ENCODE measurements around the gene MRE11. TPM values are rescaled to one million over a fixed set of nuclear protein-coding genes. Genes with fewer than 3 reads are reported as not detected.
A peak's percentile ranks its signal among the peaks of the same experiment; 100 is the strongest.

MRE11 gene
- total RNA-seq, 2 experiments from 2014 or later: 40.8 to 41.1 TPM

- Mint-ChIP-seq H3K9me3 (no peaks in the 10 kb centered on the region), H3K4me1 (peaks cover 9% of the 10 kb centered on the region), H3K27ac (no peak overlapping the region), H3K36me3 (peaks cover 33% of the 10 kb centered on the region), H3K27me3 (no peaks in the 10 kb centered on the region), H3K4me3 (no peak overlapping the region)
- ATAC-seq (ENCODE audit: low read depth) (no peak), DNase-seq (no peak)
- POLR2A ChIA-PET: no interaction called here
These were observed 12.3 kb downstream of the MRE11 start for GRCh38 chr11:94481342-94481741.

DNA sequence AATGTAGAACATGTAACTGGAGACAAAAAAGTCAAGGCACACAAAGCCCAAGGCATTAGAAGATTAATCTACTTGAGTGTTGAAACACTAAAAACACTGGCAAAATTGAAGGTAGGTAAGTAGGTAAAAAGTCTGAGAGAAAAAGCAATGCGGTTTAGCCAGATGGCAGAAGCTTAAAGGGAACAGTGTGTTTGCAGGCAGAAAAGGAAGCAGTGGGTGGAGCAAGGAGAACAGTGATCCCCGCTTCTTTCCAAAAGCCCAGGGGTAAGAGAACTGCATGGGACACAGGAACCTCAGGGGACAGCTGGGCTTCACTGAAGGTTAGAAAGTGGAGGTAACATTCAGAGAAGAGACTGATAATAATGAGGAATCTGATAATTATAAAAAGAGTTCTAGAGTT is 16.0 kb downstream of the MRE11 start:
- no peaks in the 10 kb centered on the region for H3K9me3 Mint-ChIP-seq
- peaks cover 36% of the 10 kb centered on the region for H3K36me3 Mint-ChIP-seq
- POLR2A ChIA-PET: no interaction called here

DNA sequence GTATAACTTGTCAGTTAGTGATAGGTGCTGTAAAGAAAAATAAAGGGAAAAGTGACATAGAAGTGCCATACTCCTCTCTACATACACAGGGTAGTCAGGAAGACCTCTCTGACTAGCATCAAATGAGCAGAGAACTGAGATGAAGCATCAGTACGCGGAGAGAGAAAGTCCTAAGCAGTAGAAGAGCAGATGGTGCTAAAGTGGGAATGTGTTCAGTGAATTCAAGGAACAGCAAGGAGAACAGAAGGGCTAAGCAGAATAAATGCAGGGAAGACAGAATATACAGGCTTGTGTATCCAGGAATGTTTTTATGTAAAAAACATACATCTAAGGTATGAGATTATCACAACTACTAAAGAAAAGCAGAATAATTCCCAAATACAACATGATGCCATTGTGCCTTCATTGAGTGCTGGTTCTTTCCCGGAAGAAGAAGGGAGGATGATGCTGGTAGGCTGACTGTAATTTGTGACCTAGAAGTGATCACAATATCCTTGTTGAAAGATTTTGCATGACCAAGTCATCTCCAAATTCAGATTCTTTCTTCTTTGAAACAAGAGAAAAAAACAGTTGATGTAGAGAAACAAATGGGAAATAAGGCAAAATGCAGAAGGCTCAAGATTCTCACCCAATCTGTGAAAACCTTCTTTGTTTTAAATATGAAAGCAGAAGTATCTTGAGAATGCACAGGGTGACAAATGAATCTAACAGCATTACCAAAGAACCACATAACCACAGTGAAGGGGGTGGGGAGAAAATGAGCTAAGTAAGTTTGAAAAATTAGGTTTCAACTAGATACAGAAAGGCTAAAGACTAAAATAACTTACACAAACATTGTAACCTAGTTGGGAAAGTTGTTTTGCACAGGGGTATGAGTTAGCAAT is 20.5 kb downstream of the MRE11 start:
- H3K4me3 Mint-ChIP-seq: peak overlapping the region; percentile 62
- H3K4me1 Mint-ChIP-seq: peaks cover 22% of the 10 kb centered on the region
- POLR2A ChIA-PET: no interaction called here
- H3K27me3 Mint-ChIP-seq: no peaks in the 10 kb centered on the region
- peak overlapping the region; percentile 79 for H3K27ac Mint-ChIP-seq
- ATAC-seq (ENCODE audit: low read depth) (peak; percentile 87), DNase-seq (no peak)
- no peaks in the 10 kb centered on the region for H3K9me3 Mint-ChIP-seq
- H3K36me3 Mint-ChIP-seq: peaks cover 38% of the 10 kb centered on the region

More for the DNA sequence above, 16.0 kb downstream of the MRE11 start:
- ATAC-seq (ENCODE audit: low read depth): no peak
- Mint-ChIP-seq H3K4me1 (peaks cover 22% of the 10 kb centered on the region), H3K4me3 (no peak overlapping the region), H3K27me3 (no peaks in the 10 kb centered on the region), H3K27ac (peak overlapping the region; percentile 23)
- no peak for DNase-seq

- peaks cover 36% of the 10 kb centered on the region for H3K36me3 Mint-ChIP-seq
- POLR2A ChIA-PET: no interaction called here
- DNase-seq: no peak
- no peaks in the 10 kb centered on the region for H3K27me3 Mint-ChIP-seq
- H3K4me1 Mint-ChIP-seq: peaks cover 15% of the 10 kb centered on the region
- no peaks in the 10 kb centered on the region for H3K9me3 Mint-ChIP-seq
- no peak overlapping the region for H3K4me3 Mint-ChIP-seq
- no peak for ATAC-seq (ENCODE audit: low read depth)
- no peak overlapping the region for H3K27ac Mint-ChIP-seq
These were observed 24.2 kb downstream of the MRE11 start for GRCh38 chr11:94469416-94469815.

DNA sequence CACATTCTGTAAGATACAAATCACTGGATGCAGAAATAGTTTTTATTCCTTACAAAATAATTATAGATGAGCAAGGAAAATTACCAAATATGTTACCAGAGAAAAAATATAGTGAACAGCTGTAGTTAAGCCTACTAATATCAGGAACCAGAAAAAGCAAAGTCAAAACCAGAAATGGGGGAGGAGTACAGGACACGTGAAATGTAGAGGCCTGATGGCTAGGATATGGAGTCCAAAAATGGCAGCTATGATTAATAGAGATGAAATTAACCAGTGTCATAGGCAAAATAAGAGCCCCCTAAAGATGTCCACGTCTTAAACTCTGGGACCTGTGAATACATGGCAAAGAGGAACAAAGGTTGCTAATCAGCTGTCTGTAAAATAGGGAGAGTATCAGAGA is 34.1 kb downstream of the MRE11 start:
- Mint-ChIP-seq H3K4me3 (no peak overlapping the region), H3K27ac (no peak overlapping the region), H3K4me1 (peaks cover 4% of the 10 kb centered on the region), H3K27me3 (no peaks in the 10 kb centered on the region), H3K9me3 (no peaks in the 10 kb centered on the region), H3K36me3 (peaks cover 41% of the 10 kb centered on the region)
- POLR2A ChIA-PET: no interaction called here
- DNase-seq (no peak), ATAC-seq (ENCODE audit: low read depth) (no peak)

DNA sequence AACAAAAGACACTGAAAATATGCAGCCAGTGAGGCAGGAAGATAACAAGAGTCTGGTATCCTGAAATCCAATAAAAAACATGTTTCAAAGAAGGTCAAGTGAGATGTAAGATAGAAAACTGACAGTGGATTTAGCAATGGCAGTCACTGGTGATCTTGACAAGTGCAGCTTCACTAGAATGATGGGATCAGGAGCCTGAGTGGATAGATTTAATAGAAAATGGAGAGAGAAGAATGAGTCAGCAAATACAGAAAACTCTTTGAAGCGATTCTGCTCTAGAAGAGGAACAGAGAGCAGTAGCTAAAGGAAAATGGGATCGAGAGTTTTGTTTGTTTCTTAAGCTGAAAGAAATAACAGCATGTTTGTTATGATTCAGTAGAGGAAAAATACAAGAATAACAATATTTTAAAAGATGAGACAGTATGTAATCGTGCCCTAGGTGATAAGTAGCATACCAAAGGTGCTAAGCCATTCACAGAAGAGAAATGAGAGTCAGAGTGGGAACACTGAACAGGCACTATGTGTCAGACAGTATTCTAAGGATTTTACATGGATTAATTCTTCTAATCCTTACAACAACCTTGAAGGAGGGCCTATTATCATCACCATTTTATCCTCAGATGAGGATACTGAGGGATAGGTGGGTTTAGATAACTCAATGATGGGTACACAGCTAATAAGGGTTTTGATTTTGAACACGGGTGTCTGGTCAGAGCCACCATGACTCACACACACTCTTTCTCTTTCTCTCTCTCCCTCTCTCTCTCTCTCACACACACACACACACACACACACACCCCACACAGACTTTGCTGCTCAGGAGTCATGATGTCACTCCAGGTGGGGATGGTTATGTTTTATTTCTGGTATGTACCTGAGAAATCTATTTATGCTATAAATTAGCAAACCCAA is 36.3 kb downstream of the MRE11 start:
- DNase-seq: no peak
- Mint-ChIP-seq H3K27ac (no peak overlapping the region), H3K4me1 (no peaks in the 10 kb centered on the region), H3K36me3 (peaks cover 31% of the 10 kb centered on the region), H3K27me3 (no peaks in the 10 kb centered on the region), H3K4me3 (no peak overlapping the region), H3K9me3 (no peaks in the 10 kb centered on the region)
- POLR2A ChIA-PET: no interaction called here
- ATAC-seq (ENCODE audit: low read depth): no peak

- no peak for ATAC-seq (ENCODE audit: low read depth)
- no peaks in the 10 kb centered on the region for H3K4me1 Mint-ChIP-seq
- H3K4me3 Mint-ChIP-seq: no peak overlapping the region
- POLR2A ChIA-PET: no interaction called here
- no peak for DNase-seq
- H3K27me3 Mint-ChIP-seq: no peaks in the 10 kb centered on the region
- H3K9me3 Mint-ChIP-seq: no peaks in the 10 kb centered on the region
- H3K36me3 Mint-ChIP-seq: peaks cover 26% of the 10 kb centered on the region
- H3K27ac Mint-ChIP-seq: no peak overlapping the region
These were observed 37.8 kb downstream of the MRE11 start for GRCh38 chr11:94455861-94456260.

GRCh38 chr11:94454301-94454700 is 39.3 kb downstream of the MRE11 start:
- ATAC-seq (ENCODE audit: low read depth): no peak
- H3K4me3 Mint-ChIP-seq: no peak overlapping the region
- H3K27ac Mint-ChIP-seq: no peak overlapping the region
- no peaks in the 10 kb centered on the region for H3K4me1 Mint-ChIP-seq
- no peaks in the 10 kb centered on the region for H3K9me3 Mint-ChIP-seq
- peaks cover 17% of the 10 kb centered on the region for H3K36me3 Mint-ChIP-seq
- DNase-seq: no peak
- POLR2A ChIA-PET: no interaction called here
- no peaks in the 10 kb centered on the region for H3K27me3 Mint-ChIP-seq

GRCh38 chr11:94452988-94453387 is 40.7 kb downstream of the MRE11 start:
- DNase-seq (no peak), ATAC-seq (ENCODE audit: low read depth) (no peak)
- Mint-ChIP-seq H3K27ac (no peak overlapping the region), H3K4me1 (no peaks in the 10 kb centered on the region), H3K36me3 (peaks cover 18% of the 10 kb centered on the region), H3K27me3 (no peaks in the 10 kb centered on the region), H3K9me3 (no peaks in the 10 kb centered on the region), H3K4me3 (no peak overlapping the region)
- POLR2A ChIA-PET: no interaction called here

- Mint-ChIP-seq H3K4me1 (no peaks in the 10 kb centered on the region), H3K27me3 (no peaks in the 10 kb centered on the region), H3K4me3 (no peak overlapping the region), H3K27ac (no peak overlapping the region), H3K36me3 (peaks cover 19% of the 10 kb centered on the region), H3K9me3 (no peaks in the 10 kb centered on the region)
- POLR2A ChIA-PET: no interaction called here
- DNase-seq: no peak
- no peak for ATAC-seq (ENCODE audit: low read depth)
These were observed 43.6 kb downstream of the MRE11 start for GRCh38 chr11:94450048-94450447.

DNA sequence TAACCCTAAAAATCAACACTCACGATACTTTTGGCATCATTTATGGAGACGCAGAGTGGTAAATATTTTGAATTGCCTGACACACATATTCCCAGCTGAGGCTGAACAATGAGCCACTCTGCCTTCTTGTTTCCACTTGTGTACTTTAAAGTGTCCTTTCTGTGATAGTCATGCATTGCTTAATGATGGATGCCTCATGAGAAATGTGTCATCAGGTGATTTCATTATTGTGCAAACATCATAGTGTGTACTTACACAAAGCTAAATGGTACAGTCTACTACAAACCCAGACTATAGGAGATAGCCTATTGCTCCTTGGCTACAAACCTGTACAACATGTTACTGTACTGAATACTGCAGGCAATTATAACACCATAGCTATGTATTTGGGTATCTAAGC is 44.2 kb downstream of the MRE11 start:
- no peaks in the 10 kb centered on the region for H3K9me3 Mint-ChIP-seq
- ATAC-seq (ENCODE audit: low read depth) (no peak), DNase-seq (no peak)
- H3K27me3 Mint-ChIP-seq: no peaks in the 10 kb centered on the region
- POLR2A ChIA-PET: no interaction called here
- no peaks in the 10 kb centered on the region for H3K4me1 Mint-ChIP-seq
- H3K36me3 Mint-ChIP-seq: peaks cover 18% of the 10 kb centered on the region
- H3K4me3 Mint-ChIP-seq: no peak overlapping the region
- no peak overlapping the region for H3K27ac Mint-ChIP-seq

GRCh38 chr11:94449029-94449428 is 44.6 kb downstream of the MRE11 start:
- Mint-ChIP-seq H3K4me3 (no peak overlapping the region), H3K36me3 (peaks cover 22% of the 10 kb centered on the region), H3K9me3 (no peaks in the 10 kb centered on the region), H3K27me3 (no peaks in the 10 kb centered on the region), H3K4me1 (no peaks in the 10 kb centered on the region), H3K27ac (no peak overlapping the region)
- no peak for DNase-seq
- POLR2A ChIA-PET: no interaction called here
- ATAC-seq (ENCODE audit: low read depth): no peak

DNA sequence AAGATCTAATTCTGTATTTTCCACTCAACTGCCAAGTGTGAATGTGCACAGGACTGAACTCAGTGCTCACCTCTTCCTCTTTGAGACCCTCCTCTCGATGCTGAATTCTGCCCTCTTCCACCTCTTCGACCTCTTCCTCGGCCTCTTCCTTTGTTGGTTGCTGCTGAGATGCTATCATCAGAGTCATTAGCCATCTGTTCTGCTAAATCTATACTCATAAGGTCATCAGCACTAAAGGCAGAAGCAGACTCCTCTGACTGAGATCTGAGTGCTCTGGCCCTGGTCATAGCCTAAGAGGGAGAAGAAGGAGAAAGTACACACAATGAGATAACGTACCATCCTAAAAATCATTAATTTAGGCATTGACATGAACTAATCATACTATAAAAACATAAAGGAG is 46.5 kb downstream of the MRE11 start:
- Mint-ChIP-seq H3K27ac (no peak overlapping the region), H3K36me3 (peaks cover 18% of the 10 kb centered on the region), H3K27me3 (no peaks in the 10 kb centered on the region), H3K9me3 (no peaks in the 10 kb centered on the region), H3K4me3 (no peak overlapping the region), H3K4me1 (no peaks in the 10 kb centered on the region)
- no peak for ATAC-seq (ENCODE audit: low read depth)
- POLR2A ChIA-PET: no interaction called here
- DNase-seq: no peak

GRCh38 chr11:94445641-94446040 is 48.0 kb downstream of the MRE11 start:
- H3K27me3 Mint-ChIP-seq: no peaks in the 10 kb centered on the region

More at GRCh38 chr11:94445641-94446040, 48.0 kb downstream of the MRE11 start:
- no peak for ATAC-seq (ENCODE audit: low read depth)
- H3K27ac Mint-ChIP-seq: no peak overlapping the region
- peaks cover 22% of the 10 kb centered on the region for H3K36me3 Mint-ChIP-seq
- H3K9me3 Mint-ChIP-seq: no peaks in the 10 kb centered on the region
- H3K4me3 Mint-ChIP-seq: no peak overlapping the region
- DNase-seq: no peak
- peaks cover 6% of the 10 kb centered on the region for H3K4me1 Mint-ChIP-seq
- POLR2A ChIA-PET: no interaction called here
